GM12874 (cell line): ENCODE measurements around the gene ZNF275.

Source experiments
- CTCF ChIP-seq: IDR thresholded peaks from 2 replicates; pipeline ENCODE4 v1.5.1; 2011; ENCODE audit warnings: low read depth, mild to moderate bottlenecking, control low read depth, low read length, moderate library complexity; ENCODE audit not compliant: insufficient read depth

The ZNF275 gene

DNA sequence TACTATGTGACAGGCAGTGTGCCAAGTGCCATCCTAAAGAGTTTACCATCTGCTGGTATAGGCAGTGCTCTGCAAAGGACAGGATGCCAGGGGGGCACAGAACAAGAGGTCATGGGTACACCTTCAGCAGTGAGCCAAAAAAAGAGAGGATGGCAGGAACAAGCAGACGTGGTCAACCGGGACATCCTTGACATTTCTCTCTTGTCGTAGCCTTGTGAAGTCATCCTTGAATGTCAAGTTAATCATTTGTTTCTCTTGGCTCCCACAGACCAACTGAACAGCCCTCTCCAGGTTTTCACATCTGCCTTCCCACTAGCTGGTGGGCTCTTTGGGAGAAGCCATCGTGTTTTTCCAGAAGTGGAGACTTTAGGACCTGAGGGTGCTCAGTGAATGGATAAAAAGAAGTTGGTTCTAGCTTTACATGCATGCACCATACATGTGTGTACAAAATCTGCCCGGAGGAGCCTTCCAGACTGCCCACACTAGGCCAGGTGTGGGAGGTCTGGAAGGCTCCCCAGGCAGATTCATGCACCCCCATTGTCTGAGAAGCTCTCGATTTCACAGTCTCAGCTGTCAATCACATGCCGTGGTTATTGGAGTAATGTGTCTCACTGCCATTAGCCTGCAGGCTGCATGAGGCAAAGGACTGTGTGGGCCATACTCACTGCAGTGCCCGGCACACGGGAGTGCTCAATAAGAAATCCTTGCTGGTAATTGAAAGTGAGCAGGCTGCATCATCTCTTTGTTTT lies 28.8 kb upstream of the ZNF275 start:
- TF ChIP-seq CTCF, result no peak

GRCh38 chrX:153305972-153306371 lies 28.0 kb upstream of the ZNF275 start:
- TF ChIP-seq CTCF, result no peak

- no peak for TF ChIP-seq CTCF
Observed at GRCh38 chrX:153306527-153307115, 27.3 kb upstream of the ZNF275 start.

- no peak for TF ChIP-seq CTCF
Observed at GRCh38 chrX:153307276-153308178, 26.4 kb upstream of the ZNF275 start.

DNA sequence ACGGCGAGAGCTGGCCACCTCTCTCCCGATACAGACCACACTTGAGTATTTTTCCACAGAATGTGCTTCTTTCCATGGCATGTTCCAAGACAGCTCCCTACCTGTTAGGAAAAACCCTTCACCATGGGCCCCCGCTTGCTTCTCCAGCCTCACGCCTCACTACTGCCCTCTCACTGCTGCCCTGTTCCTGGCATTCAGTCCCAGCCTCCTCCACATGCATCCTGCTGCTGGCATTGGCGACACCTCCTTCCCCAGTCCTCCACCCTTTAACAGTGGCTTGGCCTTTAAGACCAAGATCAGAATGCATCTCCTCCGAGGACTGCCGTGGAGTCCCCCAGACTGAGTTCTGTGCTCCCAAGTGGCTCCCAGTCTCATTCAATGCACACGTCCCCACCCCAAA lies 23.1 kb upstream of the ZNF275 start:
- TF ChIP-seq CTCF, result no peak

GRCh38 chrX:153312041-153312440 lies 21.9 kb upstream of the ZNF275 start:
- no peak for TF ChIP-seq CTCF

- TF ChIP-seq CTCF, result no peak
Observed at GRCh38 chrX:153312842-153313241, 21.1 kb upstream of the ZNF275 start.
